ENCODE results near the gene F12.
"Not testable (repeated sequence)": the region's sequence is repeated elsewhere in the genome, so short reads cannot be mapped to it uniquely, and the experiment has no call there.

The F12 gene

DNA sequence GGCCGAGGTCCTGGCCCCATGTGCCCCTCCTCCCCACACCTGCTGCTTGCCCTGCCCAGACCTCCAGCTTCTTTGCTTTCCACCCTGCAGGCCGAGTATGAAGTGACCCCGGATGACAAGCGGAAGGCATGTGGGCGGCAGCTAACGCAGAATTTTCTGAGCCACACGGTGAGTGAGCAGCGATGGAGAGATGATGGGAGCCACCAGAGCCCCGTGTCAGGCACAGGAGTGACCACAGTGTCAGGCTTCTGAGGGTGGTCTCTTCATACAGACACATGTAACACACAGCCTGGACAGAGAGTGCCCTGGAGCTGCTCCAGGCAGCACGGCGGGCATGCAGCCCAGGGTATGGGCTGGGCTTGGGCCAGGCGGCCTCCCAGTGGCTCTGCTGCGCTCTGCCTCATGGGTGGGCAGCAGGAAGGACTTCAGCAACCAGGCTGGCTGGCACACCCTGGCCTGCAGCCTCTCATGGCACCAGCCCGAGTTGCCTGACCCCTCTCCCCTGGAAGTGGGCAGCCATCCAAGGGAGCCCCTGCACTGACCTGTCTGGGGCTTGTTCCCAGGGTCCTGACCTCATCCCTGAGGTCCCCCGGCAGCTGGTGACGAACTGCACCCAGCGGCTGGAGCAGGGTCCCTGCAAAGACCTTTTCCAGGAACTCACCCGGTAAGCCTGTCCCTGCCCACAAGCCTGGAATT is 22.9 kb upstream of the F12 start:
- DNase-seq = peak; percentile 48

DNA sequence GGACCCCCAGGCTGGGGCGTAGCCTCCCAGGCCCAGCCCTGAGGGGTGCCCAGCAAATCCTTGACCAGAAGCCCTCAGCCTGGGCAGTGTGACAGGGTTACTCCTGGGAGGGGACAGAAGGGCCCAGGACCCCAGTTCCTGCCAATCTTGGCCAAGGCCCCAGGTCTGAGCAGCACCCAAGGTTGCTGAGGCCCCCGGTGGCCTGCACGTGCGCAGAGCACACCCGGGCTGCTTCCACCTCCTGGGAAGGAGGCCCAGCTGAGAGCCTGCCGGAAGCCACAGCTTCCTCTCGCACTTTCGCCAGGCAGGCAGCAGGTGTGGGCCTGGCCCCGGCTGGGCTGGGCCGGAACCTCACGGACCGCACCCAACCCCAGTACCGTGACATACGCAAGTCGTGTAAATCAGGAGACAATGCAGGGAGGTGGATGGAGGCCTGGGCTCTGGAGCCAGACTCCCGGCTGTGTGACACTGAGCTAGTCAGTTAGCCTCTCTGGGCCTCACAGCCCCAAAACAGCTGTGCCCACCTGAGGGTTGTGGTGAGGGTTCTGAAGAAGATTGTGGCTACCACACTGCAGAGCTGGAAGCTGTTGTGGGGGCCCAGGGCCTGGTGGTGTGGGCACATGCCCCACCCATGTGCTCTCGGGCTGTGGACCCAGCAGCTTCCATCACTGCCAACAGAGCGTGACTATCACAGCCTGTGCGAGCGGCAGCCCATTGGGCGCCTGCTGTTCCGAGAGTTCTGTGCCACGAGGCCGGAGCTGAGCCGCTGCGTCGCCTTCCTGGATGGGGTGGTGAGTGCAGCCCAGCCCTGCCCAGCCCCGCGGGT is 22.2 kb upstream of the F12 start:
- DNase-seq = no peak

DNA sequence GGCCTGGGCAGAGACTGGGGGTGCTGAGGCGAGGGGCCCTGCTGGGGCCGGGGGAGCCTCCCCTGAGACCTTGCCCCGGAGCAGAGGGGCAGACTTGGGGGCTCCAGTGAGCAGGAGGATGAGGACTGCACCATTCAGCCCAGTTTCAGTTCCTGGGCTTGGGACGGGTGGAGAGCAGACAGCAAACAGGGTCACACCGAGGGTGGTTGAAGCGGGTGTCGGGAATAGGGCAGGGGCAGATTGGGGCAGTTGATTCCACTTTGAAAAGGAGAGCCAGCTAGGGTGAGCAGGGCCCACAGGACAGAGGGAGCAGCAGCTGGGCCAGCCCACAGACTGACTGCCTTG is 21.6 kb upstream of the F12 start:
- no peak for DNase-seq

DNA sequence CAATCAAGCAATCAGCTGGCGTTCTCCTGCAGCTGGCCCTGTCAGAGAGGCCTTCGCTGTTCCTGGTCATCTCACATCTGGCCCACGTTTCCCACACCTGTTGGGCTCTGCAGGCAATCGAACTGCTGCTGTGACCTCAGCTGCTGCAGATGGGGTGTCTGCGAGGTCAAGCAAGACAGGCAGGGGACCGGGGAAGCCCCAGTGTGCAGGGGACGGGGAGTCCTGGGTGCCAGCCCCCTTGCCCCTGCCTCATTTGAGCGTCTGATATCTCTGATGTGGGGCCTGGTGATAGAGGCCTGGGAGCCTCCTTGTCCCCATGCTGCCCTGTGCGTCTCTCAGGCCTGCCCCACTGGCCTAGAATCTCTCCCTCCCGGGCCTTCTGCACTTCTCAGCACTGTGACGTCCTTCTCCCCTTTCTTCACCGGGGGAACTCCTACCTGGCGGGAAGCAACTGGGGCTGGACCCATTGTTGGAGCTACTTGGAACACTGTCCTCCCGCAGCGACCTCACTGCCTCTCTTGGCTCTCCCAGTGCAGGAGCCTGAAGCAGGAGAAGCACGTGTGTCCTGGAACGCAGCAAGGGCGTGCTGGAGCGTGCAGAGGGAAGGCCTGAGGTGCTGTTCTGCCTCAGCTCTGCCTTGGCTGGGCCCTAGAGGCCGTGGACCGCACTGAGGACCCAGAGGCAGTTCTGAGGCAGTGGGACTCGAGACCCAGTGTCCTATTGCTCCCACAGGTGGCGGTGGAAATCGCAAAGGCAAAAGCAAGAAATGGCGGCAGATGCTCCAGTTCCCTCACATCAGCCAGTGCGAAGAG is 21.0 kb upstream of the F12 start:
- no peak for DNase-seq

DNA sequence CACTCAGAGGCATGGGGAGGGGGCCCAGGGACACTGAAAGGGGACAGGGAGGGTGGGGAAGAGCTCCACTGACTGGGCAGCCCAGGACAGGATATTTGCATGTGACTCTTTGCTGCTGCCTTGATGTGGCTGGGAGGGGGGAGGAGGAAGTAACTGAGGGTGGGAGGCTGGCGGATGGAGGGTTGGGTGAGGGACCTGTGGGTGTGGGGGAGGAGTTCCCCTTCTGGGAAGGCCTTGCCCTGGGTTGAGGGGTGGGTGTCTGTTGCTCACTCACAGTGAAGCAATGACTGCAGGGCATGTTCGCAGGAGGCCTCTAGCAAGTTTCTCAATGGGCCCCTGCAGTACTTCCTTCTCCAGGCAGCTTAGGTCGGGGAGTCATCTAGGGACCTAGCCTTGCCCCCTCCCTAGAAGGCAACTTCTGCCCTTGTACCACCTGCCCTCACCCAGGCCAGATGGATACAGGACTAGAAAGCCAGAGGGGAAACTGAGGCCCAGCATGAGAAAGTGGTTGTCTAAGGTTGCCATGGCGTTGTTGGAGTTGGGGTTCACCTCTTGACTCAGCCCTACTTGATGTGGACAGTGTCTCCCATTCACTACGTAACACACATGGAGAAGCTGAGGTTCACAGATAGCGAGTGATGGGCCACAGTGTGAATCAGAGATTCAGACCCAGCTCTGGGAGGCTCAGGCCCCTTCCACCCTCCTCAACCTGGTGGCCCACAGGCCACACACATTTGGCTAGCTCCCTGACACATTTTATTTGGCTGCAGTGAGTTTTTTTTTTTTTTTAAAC is 20.1 kb upstream of the F12 start:
- DNase-seq = no peak

DNA sequence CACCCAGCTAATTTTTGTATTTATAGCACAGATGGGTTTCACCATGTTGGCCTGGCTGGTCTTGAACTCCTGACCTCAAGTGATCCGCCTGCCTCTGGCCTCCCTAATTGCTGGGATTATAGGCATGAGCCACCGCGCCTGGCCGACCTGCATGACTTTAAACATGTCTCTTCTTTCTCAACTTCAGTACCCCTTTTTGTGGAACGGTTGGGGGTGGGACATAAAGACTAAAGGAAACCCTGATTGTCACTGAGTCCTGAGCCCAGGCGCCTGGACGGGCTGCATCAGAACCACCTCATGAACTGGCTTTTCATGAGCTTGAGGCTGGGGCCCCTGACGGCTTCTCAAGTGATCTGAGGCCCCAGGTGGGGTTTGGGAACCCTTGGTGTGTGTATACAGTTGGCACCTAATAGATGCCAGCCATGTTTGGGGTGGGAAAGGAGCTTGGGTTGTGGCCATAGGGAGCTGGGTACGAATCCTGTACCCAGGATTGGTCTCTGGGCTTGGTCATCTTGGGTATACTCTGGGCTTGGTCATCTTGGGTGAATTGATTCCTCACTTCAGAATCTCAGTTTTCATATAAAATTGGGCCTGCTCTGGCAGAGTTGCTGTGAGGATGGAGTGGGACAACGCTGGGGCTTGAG is 19.3 kb upstream of the F12 start:
- DNase-seq = no peak

DNA sequence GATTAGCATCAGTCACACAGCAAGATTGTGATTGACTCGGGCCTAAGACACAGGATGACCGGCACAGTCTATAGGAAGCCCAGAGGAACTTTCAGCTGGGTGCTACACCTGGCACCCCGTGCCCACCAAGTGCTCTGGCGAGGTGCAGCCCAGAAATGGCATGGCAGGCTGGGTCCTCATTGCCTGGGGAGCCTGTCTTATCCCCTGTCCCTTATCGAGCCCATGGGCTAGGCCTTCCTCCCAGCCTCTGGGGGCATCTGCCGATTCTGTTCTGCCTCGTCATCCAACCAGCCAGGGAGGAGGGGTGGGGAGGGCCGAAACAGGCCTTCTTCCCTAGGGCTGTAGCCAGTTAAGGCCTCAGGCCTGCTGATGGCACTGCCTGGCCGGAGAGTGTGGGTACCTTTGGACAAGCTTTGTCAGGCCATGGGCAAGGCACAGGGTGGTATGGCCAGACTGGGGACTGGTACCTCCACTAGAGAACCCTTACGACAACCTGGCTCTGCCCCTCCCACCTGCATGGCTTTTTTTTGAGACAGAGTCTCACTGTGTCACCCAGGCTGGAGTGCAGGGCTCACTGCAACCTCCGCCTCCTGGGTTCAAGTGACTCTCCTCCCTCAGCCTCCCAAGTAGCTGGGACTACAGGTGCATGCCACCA is 18.7 kb upstream of the F12 start:
- DNase-seq = no peak

DNA sequence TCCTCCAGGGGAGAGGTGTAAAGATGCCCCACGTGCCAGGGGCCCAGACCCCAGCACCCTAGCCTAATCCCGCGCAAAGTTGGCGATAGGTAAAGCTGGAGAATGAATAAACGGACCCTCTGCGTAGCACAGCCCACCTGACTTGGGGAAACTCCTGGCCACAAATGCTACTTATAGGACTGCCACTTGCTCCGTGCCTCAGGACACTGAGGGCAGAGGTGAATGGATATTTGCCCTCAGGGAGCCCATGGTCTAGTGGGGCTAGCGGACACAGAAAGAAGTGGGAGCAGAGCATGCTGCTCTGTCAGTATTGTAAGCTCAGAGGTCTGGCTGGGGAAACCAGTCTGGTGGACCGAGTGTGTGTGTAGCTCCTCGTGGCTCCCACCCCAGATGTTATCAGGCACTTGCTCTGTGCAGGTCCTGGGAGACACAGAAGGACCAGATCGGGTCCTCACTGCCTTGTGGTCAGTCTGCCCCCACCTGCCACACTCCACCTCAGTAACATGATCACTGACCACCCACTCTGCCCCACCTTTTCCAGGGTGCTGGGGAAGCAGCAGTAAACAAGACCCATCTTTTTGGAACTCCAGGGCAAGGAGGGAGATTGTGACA is 18.0 kb upstream of the F12 start:
- DNase-seq = peak; percentile 79

DNA sequence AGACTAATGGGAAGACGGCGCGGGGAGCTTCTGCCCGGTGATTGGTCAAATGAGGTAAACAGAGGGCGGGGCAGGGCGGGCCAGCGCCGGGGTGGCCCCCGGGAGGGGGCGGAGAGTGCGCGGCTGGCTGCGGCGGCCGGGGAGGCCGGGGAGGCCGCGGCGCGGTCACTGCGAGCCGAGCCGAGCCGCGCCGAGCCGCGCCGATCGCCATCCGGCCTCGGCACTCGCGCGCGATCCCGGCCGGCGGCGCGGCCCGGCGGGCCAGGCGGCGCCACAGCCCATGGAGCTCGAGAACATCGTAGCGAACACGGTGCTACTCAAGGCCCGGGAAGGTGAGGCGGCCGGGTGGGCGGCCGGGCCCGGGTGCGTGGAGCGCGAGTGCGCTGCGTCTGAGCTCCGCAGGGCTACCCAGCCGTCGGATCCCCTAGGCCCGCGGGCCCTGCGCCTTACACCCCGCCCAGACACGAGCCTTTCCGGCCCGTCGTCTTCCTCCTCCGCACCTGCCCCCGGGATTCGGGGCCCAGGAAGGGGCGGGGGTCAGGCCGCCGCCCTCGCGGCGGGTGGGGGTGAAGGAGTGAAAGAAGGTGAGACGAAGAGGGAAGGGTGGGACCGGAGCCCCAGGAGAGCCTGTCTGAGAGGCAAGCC is 17.3 kb upstream of the F12 start, which contains the start of gene GRK6:
Gene GRK6, plus strand, starts transcription at position 111 of the 645 bp plus-strand sequence. Its CDS starts 170 bp downstream, at position 281.
- DNase-seq = no peak

DNA sequence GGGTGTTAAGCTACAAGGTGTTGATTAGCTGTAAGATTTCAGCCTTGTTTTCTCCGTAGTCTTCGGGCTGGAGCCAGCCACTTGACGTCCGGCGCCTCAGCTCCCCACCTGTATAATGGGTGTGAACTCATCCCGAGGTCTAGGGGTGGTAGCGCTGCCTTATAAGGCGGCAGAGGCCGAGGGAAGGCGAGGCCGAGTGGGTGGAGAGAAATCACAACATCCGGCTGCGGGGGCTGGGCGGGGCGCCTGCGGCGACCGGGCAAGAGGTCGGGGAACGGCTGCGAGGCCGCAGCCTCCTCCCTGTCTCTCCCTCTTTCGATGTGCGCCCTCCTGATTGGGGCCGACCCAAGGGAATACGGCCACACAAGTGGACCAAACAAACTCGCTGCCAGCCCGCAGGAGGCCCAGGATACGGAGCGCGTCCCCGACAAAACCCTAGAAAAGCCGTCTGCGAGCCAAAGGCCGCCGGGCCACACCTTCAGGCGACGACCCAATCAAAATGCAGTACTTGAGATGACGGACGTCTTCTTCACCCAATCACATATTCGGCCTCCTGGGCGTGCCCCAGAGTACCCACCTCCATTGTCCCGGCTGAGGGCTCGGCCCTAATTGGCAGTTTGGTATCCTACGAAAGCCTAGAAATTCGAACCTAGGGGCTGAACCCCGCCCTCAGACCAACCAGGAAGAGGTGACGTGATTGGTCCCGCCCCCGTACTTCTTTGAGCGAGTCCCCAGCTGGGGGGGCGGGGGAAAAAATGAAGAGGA is 16.6 kb upstream of the F12 start:
- DNase-seq = peak; percentile 100

DNA sequence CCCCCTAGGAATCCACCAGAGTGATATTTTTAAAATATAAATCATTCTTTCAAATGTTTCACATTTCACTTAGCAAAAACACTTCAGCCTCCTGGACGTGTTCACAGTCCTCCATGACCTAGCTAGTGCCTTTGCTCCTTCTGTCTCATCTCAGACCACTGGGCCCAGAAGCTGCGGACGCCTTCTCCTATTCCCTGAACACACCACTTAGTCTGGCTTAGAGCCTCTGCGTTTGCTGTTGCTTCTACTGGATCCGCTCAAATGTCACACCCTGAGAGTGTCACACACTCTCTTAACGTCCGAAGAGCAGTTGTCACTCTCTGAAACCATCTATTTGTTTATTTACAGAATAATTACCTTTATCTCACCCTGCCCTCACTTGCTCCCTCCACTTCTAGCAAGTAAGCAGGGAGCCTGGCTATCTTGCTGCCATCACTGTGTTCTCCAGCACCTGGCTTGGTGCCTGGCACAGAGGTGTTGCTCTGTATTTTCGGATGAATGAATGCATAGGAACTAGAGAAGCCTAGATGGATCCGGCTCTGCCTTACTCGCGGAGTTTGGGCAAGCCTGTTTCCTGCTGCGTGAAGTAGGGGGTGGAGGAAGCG is 15.9 kb upstream of the F12 start:
- DNase-seq = no peak

DNA sequence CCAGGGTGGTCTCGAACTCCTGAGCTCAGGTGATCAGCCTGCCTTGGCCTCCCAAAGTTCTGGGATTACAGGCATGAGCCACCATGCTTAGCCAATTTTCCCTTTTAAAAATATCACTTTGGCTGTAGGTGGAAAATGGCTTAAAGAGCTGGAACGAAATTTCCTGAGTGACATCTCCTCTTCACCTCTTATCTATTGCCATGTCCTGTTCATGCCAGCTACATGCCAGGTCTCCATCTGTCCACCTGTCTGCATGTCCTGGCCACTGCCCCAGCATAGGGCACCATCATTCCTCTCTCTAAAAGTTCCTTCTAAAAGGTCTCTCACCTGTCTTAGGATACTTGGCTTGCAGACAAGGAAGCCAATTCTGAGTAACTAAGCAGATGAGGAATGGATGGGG is 14.3 kb upstream of the F12 start:
- DNase-seq = no peak

DNA sequence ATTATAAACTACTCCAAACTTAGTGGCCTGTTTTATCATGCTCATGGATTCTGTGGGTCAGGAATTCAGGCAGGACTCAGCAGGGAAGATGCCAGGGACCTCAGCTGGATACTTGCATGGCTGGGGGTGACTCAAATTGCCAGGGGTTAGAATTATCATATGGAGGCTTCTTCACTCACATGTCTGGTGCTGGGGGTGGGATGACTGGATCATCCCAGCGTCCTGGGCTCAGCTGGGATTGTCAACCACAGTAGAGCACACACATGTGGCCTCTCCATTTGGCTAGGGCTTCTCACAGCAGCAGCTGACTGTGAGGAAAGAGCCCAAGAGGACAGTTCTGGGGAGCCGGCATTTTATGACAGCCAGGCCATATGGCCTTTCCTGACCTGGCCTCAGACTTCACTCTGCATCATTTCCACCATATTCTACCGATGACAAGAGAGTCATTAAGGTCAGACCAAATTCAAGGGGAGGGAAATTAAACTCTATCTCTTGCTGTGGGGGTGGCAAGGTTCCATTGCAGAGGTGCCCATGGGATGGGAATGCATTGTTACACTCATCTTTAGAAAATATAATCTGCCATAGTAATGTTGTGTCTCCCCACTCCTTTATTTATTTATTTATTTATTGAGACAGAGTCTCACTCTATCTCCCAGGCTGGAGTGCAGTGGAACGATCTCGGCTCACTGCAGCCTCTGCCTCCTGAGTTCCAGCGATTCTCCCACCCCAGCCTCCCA is 11.9 kb upstream of the F12 start:
- DNase-seq = no peak

DNA sequence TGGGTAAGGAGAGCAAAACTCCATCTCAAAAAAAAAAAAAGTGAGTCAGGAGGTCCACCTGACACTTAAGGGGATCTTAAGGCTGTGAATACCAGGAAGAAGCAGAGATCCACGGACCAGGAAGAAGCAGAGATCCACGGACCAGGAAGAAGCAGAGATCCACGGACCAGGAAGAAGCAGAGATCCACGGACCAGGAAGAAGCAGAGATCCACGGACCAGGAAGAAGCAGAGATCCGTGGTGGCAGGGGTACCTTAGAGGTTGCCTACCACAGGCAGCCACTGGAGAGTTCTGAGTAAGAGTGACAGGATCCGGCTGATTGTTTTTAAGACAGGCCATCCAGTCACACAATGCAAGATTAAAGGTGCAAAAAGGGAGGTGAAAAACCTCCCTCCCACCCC is 11.1 kb upstream of the F12 start:
- DNase-seq = not testable (repeated sequence)

DNA sequence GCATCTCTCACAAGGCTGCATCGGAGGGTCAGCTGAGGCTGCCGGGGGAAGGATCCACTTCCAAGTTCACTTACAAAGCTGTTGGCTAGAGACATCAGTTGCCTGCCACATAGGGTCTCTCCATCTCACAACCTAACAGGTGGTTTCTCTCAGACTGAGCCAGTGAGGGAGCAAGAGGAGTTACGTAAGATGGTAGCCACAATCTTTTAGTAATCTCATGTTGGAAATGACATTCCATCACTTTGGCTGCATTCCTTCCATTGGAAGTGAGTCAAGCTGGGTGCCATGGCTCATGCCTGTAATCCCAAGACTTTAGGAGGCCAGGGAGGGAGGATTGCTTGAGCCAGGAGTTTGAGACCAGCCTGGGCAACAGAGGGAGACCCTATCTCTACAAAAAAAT is 9.7 kb upstream of the F12 start:
- no peak for DNase-seq

DNA sequence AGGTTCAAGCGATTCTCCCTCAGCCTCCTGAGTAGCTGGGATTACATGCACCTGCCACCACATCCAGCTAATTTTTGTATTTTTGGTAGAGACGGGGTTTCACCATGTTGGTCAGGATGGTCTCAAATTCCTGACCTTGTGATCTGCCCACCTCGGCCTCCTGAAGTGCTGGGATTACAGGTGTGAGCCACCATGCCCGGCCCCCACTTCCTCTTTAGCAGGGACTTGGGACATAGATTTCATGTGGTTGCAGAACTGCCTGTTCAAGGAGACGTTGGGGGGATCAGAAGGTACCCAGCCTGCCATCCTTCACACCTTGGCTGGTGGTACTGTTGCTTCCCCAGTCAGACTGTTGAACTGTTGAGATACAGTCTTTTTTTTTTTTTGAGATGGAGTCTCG is 7.7 kb upstream of the F12 start:
- DNase-seq = not testable (repeated sequence)

DNA sequence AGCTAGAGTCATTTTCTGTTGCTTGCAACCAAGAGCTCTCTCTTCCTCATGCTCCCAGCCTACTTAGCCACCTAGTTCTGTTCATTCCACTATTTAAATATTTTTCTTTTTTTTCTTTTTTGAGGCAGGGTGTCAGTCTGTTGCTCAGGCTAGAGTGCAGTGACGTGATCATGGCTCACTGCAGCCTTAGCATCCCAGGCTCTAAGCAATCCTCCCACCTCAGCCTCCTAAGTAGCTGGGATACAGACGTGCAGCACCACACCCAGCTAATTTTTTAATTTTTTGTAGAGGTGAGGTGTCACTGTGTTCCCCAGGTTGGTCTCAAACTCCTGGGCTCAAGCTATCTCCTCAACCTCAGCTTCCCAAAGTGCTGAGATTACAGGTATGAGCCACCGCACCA is 5.1 kb upstream of the F12 start:
- no peak for DNase-seq

DNA sequence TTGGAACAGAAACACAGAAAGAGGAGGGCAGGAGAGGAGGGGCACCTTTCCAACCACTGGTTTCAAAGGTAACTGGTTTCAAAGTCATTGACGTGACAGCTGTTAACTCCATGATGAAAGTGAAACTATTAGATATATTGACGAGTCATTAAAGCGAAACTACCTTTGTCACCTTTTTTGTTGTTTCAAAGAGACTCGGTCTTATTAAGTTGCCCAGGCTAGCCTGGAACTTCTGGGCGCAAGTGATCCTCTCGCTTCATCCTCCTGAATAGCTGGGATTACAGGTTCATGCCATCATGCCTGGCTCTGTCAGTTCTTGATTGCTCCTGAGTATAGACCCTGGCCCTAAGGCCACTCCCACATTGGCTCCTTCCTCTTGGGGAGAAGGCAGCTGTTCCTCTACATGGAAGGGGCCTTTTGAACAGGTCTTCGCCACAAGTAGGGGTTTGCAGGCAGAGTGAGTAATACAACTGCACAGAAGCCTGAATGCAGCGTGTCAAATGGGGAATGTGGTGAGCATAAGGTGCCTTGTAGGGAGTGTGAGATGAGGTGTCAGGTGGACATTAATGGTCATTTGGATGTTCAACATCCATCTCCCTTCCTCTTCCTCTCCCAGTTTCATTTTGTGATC is 3.4 kb upstream of the F12 start:
- no peak for DNase-seq

Data from islet precursor cell (in vitro differentiated cells).